HG02571 (cell line): ENCODE measurements around the gene GPR63.
A peak's percentile ranks its signal among the peaks of the same experiment; 100 is the strongest.

Experiments used
- ATAC-seq: cut with Tn5 transposase; IDR thresholded peaks from one replicate; pipeline ENCODE4 v1.9.1; 2021; ENCODE audit warnings: mild to moderate bottlenecking, moderate library complexity; ENCODE audit not compliant: unreplicated experiment

Gene GPR63

GRCh38 chr6:96823743-96824142 lies 13.5 kb downstream of the GPR63 start:
- no peak for ATAC-seq

- no peak for ATAC-seq
Observed at GRCh38 chr6:96821034-96821433, 16.2 kb downstream of the GPR63 start.

GRCh38 chr6:96816301-96816817 lies 20.9 kb downstream of the GPR63 start:
- ATAC-seq = no peak

GRCh38 chr6:96814625-96815024 lies 22.7 kb downstream of the GPR63 start:
- ATAC-seq = no peak

GRCh38 chr6:96812077-96812703 lies 25.1 kb downstream of the GPR63 start:
- ATAC-seq = no peak

- no peak for ATAC-seq
Observed at GRCh38 chr6:96811670-96812069, 25.6 kb downstream of the GPR63 start.

GRCh38 chr6:96811136-96811535 lies 26.1 kb downstream of the GPR63 start:
- no peak for ATAC-seq

GRCh38 chr6:96809119-96809518 lies 28.2 kb downstream of the GPR63 start:
- no peak for ATAC-seq

GRCh38 chr6:96803106-96803481 lies 34.2 kb downstream of the GPR63 start:
- ATAC-seq = no peak

- peak; percentile 99 for ATAC-seq
Observed at GRCh38 chr6:96795481-96795880, 41.8 kb downstream of the GPR63 start.

- ATAC-seq = peak; percentile 27
Observed at GRCh38 chr6:96794980-96795379, 42.3 kb downstream of the GPR63 start.

- ATAC-seq = no peak
Observed at GRCh38 chr6:96792561-96793190, 44.6 kb downstream of the GPR63 start.

GRCh38 chr6:96789871-96790270 lies 47.4 kb downstream of the GPR63 start:
- no peak for ATAC-seq

- no peak for ATAC-seq
Observed at GRCh38 chr6:96787846-96788580, 49.3 kb downstream of the GPR63 start.

GRCh38 chr6:96786336-96786735 lies 50.9 kb downstream of the GPR63 start:
- ATAC-seq = no peak

GRCh38 chr6:96784650-96785049 lies 52.6 kb downstream of the GPR63 start:
- ATAC-seq = no peak

- ATAC-seq = no peak
Observed at GRCh38 chr6:96783307-96783706, 54.0 kb downstream of the GPR63 start.

- ATAC-seq = no peak
Observed at GRCh38 chr6:96781557-96781956, 55.7 kb downstream of the GPR63 start.

GRCh38 chr6:96777113-96777512 lies 60.2 kb downstream of the GPR63 start:
- no peak for ATAC-seq

GRCh38 chr6:96775727-96776400 lies 61.4 kb downstream of the GPR63 start:
- no peak for ATAC-seq

- ATAC-seq = no peak
Observed at GRCh38 chr6:96766769-96767168, 70.5 kb downstream of the GPR63 start.
